Progenitor cell of endocrine pancreas (in vitro differentiated cells): ENCODE results near the gene KLK11. TPM values are rescaled to one million over a fixed set of nuclear protein-coding genes. Genes with fewer than 3 reads are reported as not detected.

Experiments used
- DNase-seq: peaks from one replicate; pipeline ENCODE4 v3.0.0; 2021; ENCODE audit warnings: low spot score; ENCODE audit not compliant: unreplicated experiment
- H3K27ac Mint-ChIP-seq: 2 replicates; pipeline ENCODE4 v1.8.0; 2021; ENCODE audit warnings: mild to moderate bottlenecking, moderate library complexity, mixed read lengths
- H3K27me3 Mint-ChIP-seq: 2 replicates; pipeline ENCODE4 v1.8.0; 2021; ENCODE audit warnings: mixed read lengths
- H3K36me3 Mint-ChIP-seq: 2 replicates; pipeline ENCODE4 v1.8.0; 2022; ENCODE audit warnings: mixed read lengths; ENCODE audit not compliant: insufficient read depth
- H3K4me1 Mint-ChIP-seq: 2 replicates; pipeline ENCODE4 v1.8.0; 2021; ENCODE audit warnings: low read depth, mixed read lengths
- H3K4me3 Mint-ChIP-seq: 2 replicates; pipeline ENCODE4 v1.8.0; 2021; ENCODE audit warnings: low read depth, mild to moderate bottlenecking, moderate library complexity, mixed read lengths
- H3K9me3 Mint-ChIP-seq: 2 replicates; pipeline ENCODE4 v1.8.0; 2021; ENCODE audit warnings: low read depth, mixed read lengths
- CTCF ChIP-seq: fragments of 200-600 bp; sonication (generic); IDR thresholded peaks from one replicate; pipeline ENCODE4 v1.5.0; 2021; ENCODE audit warnings: antibody characterized with exemption, mild to moderate bottlenecking; ENCODE audit not compliant: unreplicated experiment
- total RNA-seq: library from RNA; stranded (reverse); gene quantifications from 2 replicates; pipeline ENCODE4 v1.2.1, GENCODE V29; 2021

KLK11 gene
- total RNA-seq, 1 donor from 2014 or later, result not detected

- DNase-seq, result no peak
- Mint-ChIP-seq H3K27ac (peak overlapping the region; percentile 31), H3K4me1 (peaks cover 6% of the 10 kb centered on the region), H3K36me3 (no peaks in the 10 kb centered on the region), H3K4me3 (peak overlapping the region; percentile 61), H3K9me3 (no peaks in the 10 kb centered on the region), H3K27me3 (peaks cover 69% of the 10 kb centered on the region)
- no peak for TF ChIP-seq CTCF
Measured at GRCh38 chr19:51018745-51019543, 7.5 kb downstream of the KLK11 start.

GRCh38 chr19:51016798-51017683 lies 9.4 kb downstream of the KLK11 start:
- peak; percentile 47 for DNase-seq
- Mint-ChIP-seq H3K4me3 (peak overlapping the region; percentile 72), H3K27ac (peak overlapping the region; percentile 81), H3K9me3 (no peaks in the 10 kb centered on the region), H3K27me3 (peaks cover 72% of the 10 kb centered on the region), H3K4me1 (peaks cover 6% of the 10 kb centered on the region), H3K36me3 (no peaks in the 10 kb centered on the region)
- TF ChIP-seq CTCF, result peak; percentile 75

- no peaks in the 10 kb centered on the region for H3K36me3 Mint-ChIP-seq
- no peak for TF ChIP-seq CTCF
- H3K9me3 Mint-ChIP-seq, result no peaks in the 10 kb centered on the region
- peaks cover 6% of the 10 kb centered on the region for H3K4me1 Mint-ChIP-seq
- H3K27ac Mint-ChIP-seq, result no peak overlapping the region
- no peak for DNase-seq
- peaks cover 70% of the 10 kb centered on the region for H3K27me3 Mint-ChIP-seq
- H3K4me3 Mint-ChIP-seq, result no peak overlapping the region
Measured at GRCh38 chr19:51015691-51016267, 10.6 kb downstream of the KLK11 start.

- no peak overlapping the region for H3K27ac Mint-ChIP-seq
- H3K9me3 Mint-ChIP-seq, result no peaks in the 10 kb centered on the region
- H3K4me1 Mint-ChIP-seq, result peaks cover 6% of the 10 kb centered on the region
- H3K36me3 Mint-ChIP-seq, result no peaks in the 10 kb centered on the region
- H3K4me3 Mint-ChIP-seq, result no peak overlapping the region
- no peak for DNase-seq
- TF ChIP-seq CTCF, result no peak
- H3K27me3 Mint-ChIP-seq, result peaks cover 76% of the 10 kb centered on the region
Measured at GRCh38 chr19:51014242-51014641, 12.2 kb downstream of the KLK11 start.

GRCh38 chr19:51012661-51013190 lies 13.7 kb downstream of the KLK11 start:
- H3K27me3 Mint-ChIP-seq, result peaks cover 71% of the 10 kb centered on the region
- H3K4me1 Mint-ChIP-seq, result peaks cover 4% of the 10 kb centered on the region
- TF ChIP-seq CTCF, result no peak
- H3K27ac Mint-ChIP-seq, result no peak overlapping the region
- DNase-seq, result no peak
- no peaks in the 10 kb centered on the region for H3K36me3 Mint-ChIP-seq
- H3K4me3 Mint-ChIP-seq, result no peak overlapping the region
- H3K9me3 Mint-ChIP-seq, result no peaks in the 10 kb centered on the region
